ENCODE results near the gene WNT9B. TPM values are rescaled to one million over a fixed set of nuclear protein-coding genes. Genes with fewer than 3 reads are reported as not detected.

WNT9B gene
- total and polyA plus RNA-seq, 9 of the 15 experiments (the other 6 are each of a cell fraction or from before 2014, with no cell fraction given): not detected

DNA sequence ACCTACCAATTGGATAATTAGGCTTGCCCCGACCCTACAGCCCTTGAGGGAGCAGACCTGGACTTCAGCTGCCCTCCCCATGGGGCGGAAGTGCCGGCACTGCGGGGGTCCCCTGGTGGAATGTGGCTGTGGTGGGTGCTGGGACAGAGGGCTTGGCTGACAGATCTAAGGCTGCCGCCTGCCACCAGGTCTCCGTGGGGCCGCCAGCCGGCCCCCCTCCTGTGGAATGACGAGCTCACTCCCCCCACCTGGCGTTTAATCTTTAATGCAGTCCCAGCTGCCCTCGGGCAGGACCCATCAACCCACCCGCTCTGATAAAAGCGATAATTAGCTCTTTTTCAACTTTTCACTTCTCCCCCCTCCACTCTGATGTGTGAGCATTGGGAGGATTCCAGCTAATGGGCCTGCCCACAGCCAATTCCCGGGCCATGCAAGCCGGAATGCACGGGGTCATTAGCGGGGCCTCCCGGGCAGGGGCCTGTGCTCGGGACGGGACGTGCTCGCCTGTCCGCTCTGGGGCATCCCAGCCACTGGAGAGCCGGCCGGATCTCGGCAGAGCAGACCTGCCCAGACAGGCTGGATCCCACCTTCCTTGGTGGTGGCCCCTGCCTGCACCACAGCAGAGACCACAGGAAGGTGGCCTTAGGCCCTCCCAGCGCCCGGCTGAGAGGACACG lies 43.2 kb downstream of the WNT9B start:
- Histone ChIP-seq H4K20me1 (replicated peaks; ENCODE audit: control insufficient read depth, insufficient read depth, low read length) (peaks cover 5% of the 10 kb centered on the region; the same call in 1 of the 2 replicates), H3K27ac (ENCODE audit: extremely low read depth, low read depth, low read length) (no peak overlapping the region), H3K9ac (ENCODE audit: insufficient read depth in 1 of 2, low read depth in 2 of 2, low read length in 2 of 2) (peak overlapping the region in 1 of 2 experiments; percentile 20; a peak in 2 of 4 replicates), H2AFZ (ENCODE audit: low read depth, low read length) (no peak overlapping the region), H3K4me2 (ENCODE audit: insufficient read depth, low read length) (no peak overlapping the region), H3K27me3 (ENCODE audit: control insufficient read depth in 2 of 2, insufficient read depth in 2 of 2, low read length in 2 of 2) (peaks cover 39 to 76% of the 10 kb centered on the region in 2 experiments), H3K4me3 (no peak overlapping the region), H3K9me3 (replicated peaks; ENCODE audit: control insufficient read depth, insufficient read depth, low read depth, low read length) (peaks cover 4% of the 10 kb centered on the region; the same call in 1 of the 2 replicates), H3K9me1 (ENCODE audit: control insufficient read depth, insufficient read depth, low read length) (no peaks in the 10 kb centered on the region), H3K79me2 (ENCODE audit: control insufficient read depth, insufficient read depth, low read length) (no peaks in the 10 kb centered on the region), H3K36me3 (ENCODE audit: control insufficient read depth, insufficient read depth, low read length) (no peaks in the 10 kb centered on the region), H3K4me1 (replicated peaks in 1 of 2; ENCODE audit: control insufficient read depth in 2 of 2, insufficient read depth in 2 of 2, low read length in 2 of 2) (peaks cover 5 to 23% of the 10 kb centered on the region in 2 experiments; a peak in 4 of 5 replicates)
- CTCF ChIA-PET (ENCODE audit: low intra/inter-chr PET ratio): interaction anchor here (0.5 kb wide), 1 partner anchor 1466 kb away, joined by 3 read pairs; no protein-coding TSS in a partner anchor
- 27% methylated on average over 29 of the region's 29 CpGs for WGBS (ENCODE audit: insufficient coverage, low coverage, missing lambda C conversion rate)
- DNase-seq (ENCODE audit: extremely low read depth in 1 of 4, low spot score in 3 of 4) (peak in 2 of 4 experiments; percentile 33 to 39), ATAC-seq (no peak; the same call in 2 of the 3 replicates), FAIRE-seq (no peak)
- BruUV-seq (replicated peaks): no TSS peak
- POLR2A ChIA-PET: interaction anchor here (0.9 to 1.7 kb wide), 3 partner anchors 12 to 189 kb away, joined by 3 to 4 read pairs (median 3); no protein-coding TSS in a partner anchor
- in situ Hi-C loops (cut with MboI) (no loop called here), intact Hi-C loops (cut with micrococcal nuclease) (no loop called here)
- TF ChIP-seq VEZF1 (CRISPR knock-in tag; IDR thresholded peaks at IDR 0.05): no peak

All from K562 (cell line).